Neuronal stem cell (in vitro differentiated cells): Measurements from ENCODE around the gene C6orf47.

Experiments used
- DNase-seq: peaks from one replicate; pipeline ENCODE4 v3.0.0-alpha.2; 2013; ENCODE audit warnings: low spot score
- H2AFZ ChIP-seq: one replicate; pipeline ENCODE4 v1.6.1; 2013; ENCODE audit warnings: mild to moderate bottlenecking, low read length, inconsistent platforms
- H2AK5ac ChIP-seq: 2 replicates; pipeline ENCODE4 v1.6.1; 2013; ENCODE audit warnings: low read depth, mild to moderate bottlenecking, inconsistent platforms, low read length, moderate library complexity, mixed read lengths
- H2BK120ac ChIP-seq: 2 replicates; pipeline ENCODE4 v1.6.1; 2013; ENCODE audit warnings: low read depth, mild to moderate bottlenecking, inconsistent platforms, low read length, moderate library complexity, mixed read lengths
- H2BK12ac ChIP-seq: one replicate; pipeline ENCODE4 v1.6.1; 2013; ENCODE audit warnings: low read length, inconsistent platforms
- H2BK15ac ChIP-seq: 2 replicates; pipeline ENCODE4 v1.6.1; 2013; ENCODE audit warnings: mild to moderate bottlenecking, low read length, inconsistent platforms, mixed read lengths
- H2BK5ac ChIP-seq: one replicate; pipeline ENCODE4 v1.6.1; 2013; ENCODE audit warnings: inconsistent platforms, mild to moderate bottlenecking, low read length, moderate library complexity
- H3K14ac ChIP-seq: one replicate; pipeline ENCODE4 v1.6.1; 2013; ENCODE audit warnings: low read length, inconsistent platforms
- H3K18ac ChIP-seq: 2 replicates; pipeline ENCODE4 v1.6.1; 2013; ENCODE audit warnings: low read length, inconsistent platforms
- H3K23ac ChIP-seq: 2 replicates; pipeline ENCODE4 v1.6.1; 2013; ENCODE audit warnings: low read depth, mild to moderate bottlenecking, mixed read lengths, low read length, inconsistent platforms; ENCODE audit not compliant: poor library complexity
- H3K27ac ChIP-seq: replicated peaks from 3 replicates; pipeline ENCODE4 v1.5.1; 2013; ENCODE audit warnings: low read length, inconsistent platforms
- H3K27me3 ChIP-seq, 3 experiments: 2 replicates each; pipeline ENCODE4 v1.6.1; 2013; ENCODE audit warnings: low read length in 3 of 3, mild to moderate bottlenecking in 2 of 3, inconsistent platforms in 1 of 3, low read depth in 1 of 3, mixed read lengths in 1 of 3, moderate library complexity in 1 of 3; ENCODE audit not compliant: control insufficient read depth in 3 of 3, insufficient read depth in 3 of 3
- H3K36me3 ChIP-seq, 2 donors: replicated peaks in 1 of 2; 2 replicates each; pipeline ENCODE4 v1.6.1; 2013; ENCODE audit warnings: low read length in 2 of 2; ENCODE audit not compliant: control insufficient read depth in 2 of 2, insufficient read depth in 2 of 2
- H3K4ac ChIP-seq: 2 replicates; pipeline ENCODE4 v1.6.1; 2013; ENCODE audit warnings: inconsistent platforms, mild to moderate bottlenecking, low read length, moderate library complexity
- H3K4me1 ChIP-seq, 2 donors: 1 replicate in 1 of 2; 2 replicates in 1 of 2; pipeline ENCODE4 v1.6.1; 2013; ENCODE audit warnings: low read length in 2 of 2, low read depth in 1 of 2; ENCODE audit not compliant: control insufficient read depth in 2 of 2, insufficient read depth in 1 of 2
- H3K4me2 ChIP-seq: one replicate; pipeline ENCODE4 v1.6.1; 2013; ENCODE audit warnings: mild to moderate bottlenecking, low read length, inconsistent platforms; ENCODE audit not compliant: insufficient read depth, poor library complexity, severe bottlenecking
- H3K4me3 ChIP-seq, 2 donors: 2 replicates each; pipeline ENCODE4 v1.5.1; 2013; ENCODE audit warnings: low read length in 2 of 2, mild to moderate bottlenecking in 2 of 2, inconsistent platforms in 1 of 2, moderate library complexity in 1 of 2
- H3K79me1 ChIP-seq: one replicate; pipeline ENCODE4 v1.6.1; 2013; ENCODE audit warnings: low read depth, mild to moderate bottlenecking, inconsistent platforms, low read length, moderate library complexity
- H3K9ac ChIP-seq: one replicate; pipeline ENCODE4 v1.6.1; 2013; ENCODE audit warnings: mild to moderate bottlenecking, low read depth, low read length, inconsistent platforms; ENCODE audit not compliant: poor library complexity
- H3K9me3 ChIP-seq, 2 donors: replicated peaks in 1 of 2; 2 replicates each; pipeline versions ENCODE3 to v1.6.1; 2013; ENCODE audit warnings: low read length in 2 of 2, mild to moderate bottlenecking in 2 of 2, inconsistent platforms in 1 of 2, low read depth in 1 of 2, mixed read lengths in 1 of 2, moderate library complexity in 1 of 2; ENCODE audit not compliant: control insufficient read depth in 2 of 2, insufficient read depth in 1 of 2
- H4K8ac ChIP-seq: one replicate; pipeline ENCODE4 v1.6.1; 2013; ENCODE audit warnings: low read depth, mild to moderate bottlenecking, inconsistent platforms, low read length, moderate library complexity
- H4K91ac ChIP-seq: one replicate; pipeline ENCODE4 v1.6.1; 2013; ENCODE audit warnings: low read length, low read depth, mild to moderate bottlenecking, inconsistent platforms; ENCODE audit not compliant: poor library complexity
- WGBS, 2 donors: extraction: QIAGEN DNeasy Blood & Tissue Kit; methylation state at CpG; one replicate each; pipeline ENCODE4 v1.1.7; 2013; ENCODE audit warnings: missing lambda C conversion rate in 2 of 2, mixed read lengths in 1 of 2; ENCODE audit not compliant: insufficient read length in 2 of 2, insufficient replicate concordance in 1 of 2; ENCODE audit errors: extremely low coverage in 2 of 2; 5-methylcytosine and 5-hydroxymethylcytosine counted together

The C6orf47 gene

GRCh38 chr6:31651602-31652191 is 8.9 kb downstream of the C6orf47 start:
- peaks cover 2% of the 10 kb centered on the region for H3K79me1 ChIP-seq
- peak overlapping the region; percentile 95 for H3K9ac ChIP-seq
- peak overlapping the region; percentile 88 for H2AFZ ChIP-seq
- no peak for DNase-seq
- peak overlapping the region; percentile 98 for H3K27ac ChIP-seq
- H3K14ac ChIP-seq = peak overlapping the region; percentile 95
- H3K23ac ChIP-seq = peak overlapping the region; percentile 97
- peak overlapping the region; percentile 81 for H2BK120ac ChIP-seq
- no peaks in the 10 kb centered on the region for H3K27me3 ChIP-seq
- H2BK12ac ChIP-seq = no peak overlapping the region
- H4K91ac ChIP-seq = peak overlapping the region; percentile 66
- H3K9me3 ChIP-seq = no peaks in the 10 kb centered on the region
- WGBS, 2 donors = no CpG with 5 or more reads among the region's 29 CpGs
- peaks cover 2 to 11% of the 10 kb centered on the region in 2 donors for H3K4me1 ChIP-seq
- peaks cover 28 to 51% of the 10 kb centered on the region in 2 donors for H3K36me3 ChIP-seq
- H3K4me2 ChIP-seq = peak overlapping the region; percentile 68
- H2BK5ac ChIP-seq = peak overlapping the region; percentile 96
- H3K4me3 ChIP-seq = peak overlapping the region; percentile 80 to 93
- H4K8ac ChIP-seq = no peak overlapping the region
- peak overlapping the region; percentile 32 for H2BK15ac ChIP-seq
- no peak overlapping the region for H3K4ac ChIP-seq
- H3K18ac ChIP-seq = peak overlapping the region; percentile 96
- H2AK5ac ChIP-seq = no peak overlapping the region

GRCh38 chr6:31645325-31645724 is 15.3 kb downstream of the C6orf47 start:
- no peak overlapping the region for H3K27ac ChIP-seq
- H3K23ac ChIP-seq = peak overlapping the region; percentile 44
- H3K14ac ChIP-seq = no peak overlapping the region
- no peak overlapping the region for H4K91ac ChIP-seq
- no peak overlapping the region for H3K18ac ChIP-seq
- H3K9ac ChIP-seq = peak overlapping the region; percentile 66
- WGBS, 2 donors = no CpG with 5 or more reads among the region's 9 CpGs
- H3K4me3 ChIP-seq = no peak overlapping the region
- H3K4me2 ChIP-seq = no peak overlapping the region
- no peaks in the 10 kb centered on the region for H3K9me3 ChIP-seq
- no peak overlapping the region for H2BK15ac ChIP-seq
- no peak overlapping the region for H2BK12ac ChIP-seq
- peaks cover 1% of the 10 kb centered on the region for H3K79me1 ChIP-seq
- peaks cover 74 to 95% of the 10 kb centered on the region in 2 donors for H3K36me3 ChIP-seq
- H3K4me1 ChIP-seq = no peaks in the 10 kb centered on the region
- H2AFZ ChIP-seq = no peak overlapping the region
- H3K4ac ChIP-seq = no peak overlapping the region
- H2AK5ac ChIP-seq = no peak overlapping the region
- H4K8ac ChIP-seq = no peak overlapping the region
- no peak overlapping the region for H2BK5ac ChIP-seq
- no peak overlapping the region for H2BK120ac ChIP-seq
- no peak for DNase-seq
- H3K27me3 ChIP-seq = no peaks in the 10 kb centered on the region

- Histone ChIP-seq H3K4ac (no peak overlapping the region), H3K36me3 (peaks cover 79 to 95% of the 10 kb centered on the region in 2 donors), H3K9me3 (no peaks in the 10 kb centered on the region), H3K18ac (no peak overlapping the region), H3K79me1 (peaks cover 1% of the 10 kb centered on the region), H2BK15ac (no peak overlapping the region), H4K91ac (no peak overlapping the region), H3K4me3 (no peak overlapping the region), H2AFZ (no peak overlapping the region), H2BK120ac (no peak overlapping the region), H3K23ac (peak overlapping the region; percentile 77), H2AK5ac (no peak overlapping the region), H3K9ac (no peak overlapping the region), H4K8ac (no peak overlapping the region), H3K14ac (no peak overlapping the region), H3K27ac (no peak overlapping the region), H2BK12ac (no peak overlapping the region), H3K4me1 (no peaks in the 10 kb centered on the region), H3K4me2 (no peak overlapping the region), H3K27me3 (no peaks in the 10 kb centered on the region), H2BK5ac (no peak overlapping the region)
- no peak for DNase-seq
- WGBS, 2 donors = no CpG with 5 or more reads among the region's 17 CpGs
Measured at GRCh38 chr6:31643818-31644454, 16.6 kb downstream of the C6orf47 start.

GRCh38 chr6:31642798-31643570 is 17.6 kb downstream of the C6orf47 start:
- Histone ChIP-seq H3K9me3 (no peaks in the 10 kb centered on the region), H3K4me3 (no peak overlapping the region), H3K27me3 (no peaks in the 10 kb centered on the region), H3K23ac (no peak overlapping the region), H2AK5ac (no peak overlapping the region), H3K4me1 (no peaks in the 10 kb centered on the region), H4K91ac (no peak overlapping the region), H4K8ac (no peak overlapping the region), H3K79me1 (peaks cover 1% of the 10 kb centered on the region), H3K4me2 (peak overlapping the region; percentile 11), H2AFZ (no peak overlapping the region), H3K4ac (no peak overlapping the region), H3K36me3 (peaks cover 71 to 95% of the 10 kb centered on the region in 2 donors), H2BK120ac (no peak overlapping the region), H2BK12ac (no peak overlapping the region), H3K18ac (no peak overlapping the region), H3K14ac (no peak overlapping the region), H3K9ac (no peak overlapping the region), H2BK15ac (no peak overlapping the region), H3K27ac (no peak overlapping the region), H2BK5ac (no peak overlapping the region)
- no peak for DNase-seq
- no CpG with 5 or more reads among the region's 6 CpGs for WGBS, 2 donors
